GM18520 (cell line): ENCODE data around the gene KIRREL1.
A peak's percentile ranks its signal among the peaks of the same experiment; 100 is the strongest.

ENCODE experiments used
- ATAC-seq: cut with Tn5 transposase; IDR thresholded peaks from one replicate; pipeline ENCODE4 v1.9.1; 2021; ENCODE audit not compliant: unreplicated experiment

Gene KIRREL1

GRCh38 chr1:157993147-157993917 is at the start of gene KIRREL1:
Gene KIRREL1 (plus strand): TSS chr1:157993645. CDS start chr1:157993677, 32 bp downstream.
- no peak for ATAC-seq

GRCh38 chr1:157944663-157945280 is 48.7 kb upstream of the KIRREL1 start:
- ATAC-seq = no peak

GRCh38 chr1:157948312-157949073 is 45.0 kb upstream of the KIRREL1 start:
- ATAC-seq = no peak

- no peak for ATAC-seq
Observed at GRCh38 chr1:157949074-157949354, 44.4 kb upstream of the KIRREL1 start.

GRCh38 chr1:157951230-157951629 is 42.2 kb upstream of the KIRREL1 start:
- no peak for ATAC-seq

- ATAC-seq = no peak
Observed at GRCh38 chr1:157952601-157953000, 40.8 kb upstream of the KIRREL1 start.

- ATAC-seq = no peak
Observed at GRCh38 chr1:157955221-157955620, 38.2 kb upstream of the KIRREL1 start.

- no peak for ATAC-seq
Observed at GRCh38 chr1:157955857-157956256, 37.6 kb upstream of the KIRREL1 start.

- ATAC-seq = no peak
Observed at GRCh38 chr1:157956732-157957131, 36.7 kb upstream of the KIRREL1 start.

GRCh38 chr1:157958263-157958662 is 35.2 kb upstream of the KIRREL1 start:
- ATAC-seq = no peak

GRCh38 chr1:157959750-157960149 is 33.7 kb upstream of the KIRREL1 start:
- ATAC-seq = no peak

- no peak for ATAC-seq
Observed at GRCh38 chr1:157960773-157961172, 32.7 kb upstream of the KIRREL1 start.

GRCh38 chr1:157961805-157962762 is 31.4 kb upstream of the KIRREL1 start:
- ATAC-seq = peak; percentile 61

GRCh38 chr1:157963713-157964112 is 29.7 kb upstream of the KIRREL1 start:
- no peak for ATAC-seq

GRCh38 chr1:157965584-157965983 is 27.9 kb upstream of the KIRREL1 start:
- no peak for ATAC-seq

GRCh38 chr1:157966031-157966537 is 27.4 kb upstream of the KIRREL1 start:
- no peak for ATAC-seq

GRCh38 chr1:157967205-157967604 is 26.2 kb upstream of the KIRREL1 start:
- ATAC-seq = no peak

GRCh38 chr1:157968508-157968907 is 24.9 kb upstream of the KIRREL1 start:
- ATAC-seq = no peak

GRCh38 chr1:157968946-157969345 is 24.5 kb upstream of the KIRREL1 start:
- no peak for ATAC-seq

- no peak for ATAC-seq
Observed at GRCh38 chr1:157969697-157970485, 23.6 kb upstream of the KIRREL1 start.
